HCT116 (cell line): Measurements from ENCODE around the gene SCYGR1. TPM values are rescaled to one million over a fixed set of nuclear protein-coding genes. Genes with fewer than 3 reads are reported as not detected.

Source experiments
- ATAC-seq: fragments of 200-7000 bp; cut with Tn5 transposase; 2 replicates; pipeline ENCODE4 v1.9.1; 2020; ENCODE audit warnings: mild to moderate bottlenecking, moderate library complexity
- BruUV-seq: library from RNA; stranded (reverse); fragments of 400-500 nt; replicated peaks from 2 replicates; lab custom pipeline; 2021; lab: Mats Ljungman, UMichigan
- CTCF ChIA-PET: fragments of 300-600 bp; sonication (Branson Sonifier 250); formaldehyde crosslinking; loops from one replicate; lab custom pipeline; 2021; ENCODE audit warnings: antibody characterized with exemption; lab: Charles Lee
- POLR2A ChIA-PET: fragments of 300-600, 350-600 bp; sonication (Branson Sonifier 250); formaldehyde crosslinking; loops from one replicate; lab custom pipeline; 2021; ENCODE audit warnings: antibody characterized with exemption; lab: Charles Lee
- RAD21 ChIA-PET, 2 experiments: fragments of 300-600 bp; sonication (Branson Sonifier 250); formaldehyde crosslinking; loops; one replicate each; lab custom pipeline; 2023; ENCODE audit warnings: low total read pairs in 2 of 2; ENCODE audit not compliant: uncharacterized antibody in 2 of 2, unreplicated experiment in 2 of 2, low non-redundant PET in 1 of 2; lab: Charles Lee
- DNase-seq: peaks from one replicate; pipeline ENCODE4 v3.0.0-alpha.2; 2010; ENCODE audit warnings: low read depth, low spot score
- H2AFZ ChIP-seq: fragments of 200-600 bp; shearing (Covaris generic), sonication (generic); 2 replicates; pipeline ENCODE4 v1.6.1; 2017; ENCODE audit warnings: low read depth, mixed run types, mixed read lengths, antibody characterized with exemption, low read length; ENCODE audit not compliant: poor library complexity, severe bottlenecking
- H3K27ac ChIP-seq: 2 replicates; pipeline ENCODE4 v1.5.1; 2012; ENCODE audit warnings: low read depth, low read length
- H3K27me3 ChIP-seq: fragments of 200-600 bp; sonication (generic); 2 replicates; pipeline ENCODE4 v1.6.1; 2016; ENCODE audit warnings: mixed run types, low read length, mixed read lengths; ENCODE audit not compliant: insufficient read depth
- H3K36me3 ChIP-seq, 2 experiments: fragments of 200-500 bp in 1 of 2; fragments of 200-600 bp in 1 of 2; sonication (Bioruptor generic) in 1 of 2; sonication (generic) in 1 of 2; 2 replicates each; pipeline versions ENCODE4 v1.5.1 to v1.6.1; 2014 to 2016; ENCODE audit warnings: low read length in 2 of 2, inconsistent platforms in 1 of 2, mixed read lengths in 1 of 2, mixed run types in 1 of 2; ENCODE audit not compliant: insufficient read depth in 2 of 2, control insufficient read depth in 1 of 2
- H3K4me1 ChIP-seq, 2 experiments: fragments of 200-600 bp in 1 of 2; sonication (generic) in 1 of 2; 2 replicates each; pipeline versions ENCODE4 v1.5.1 to v1.6.1; 2012 to 2017; ENCODE audit warnings: low read length in 2 of 2, inconsistent platforms in 1 of 2, mild to moderate bottlenecking in 1 of 2, mixed read lengths in 1 of 2, mixed run types in 1 of 2, moderate library complexity in 1 of 2; ENCODE audit not compliant: insufficient read depth in 2 of 2, control insufficient read depth in 1 of 2
- H3K4me2 ChIP-seq: fragments of 200-600 bp; sonication (generic); 2 replicates; pipeline ENCODE4 v1.6.1; 2017; ENCODE audit warnings: mixed run types, low read length, mixed read lengths
- H3K4me3 ChIP-seq, 2 experiments: fragments of 200-600 bp in 1 of 2; sonication (generic) in 1 of 2; replicated peaks in 1 of 2; 2 replicates each; pipeline ENCODE4 v1.5.1; 2011 to 2016; ENCODE audit warnings: low read length in 2 of 2, control low read depth in 1 of 2, low read depth in 1 of 2, mild to moderate bottlenecking in 1 of 2, mixed read lengths in 1 of 2, mixed run types in 1 of 2
- H3K79me2 ChIP-seq: fragments of 200-600 bp; sonication (generic); 2 replicates; pipeline ENCODE4 v1.6.1; 2017; ENCODE audit warnings: mild to moderate bottlenecking, mixed run types, low read length, moderate library complexity, mixed read lengths; ENCODE audit not compliant: insufficient read depth
- H3K9ac ChIP-seq: fragments of 200-600 bp; sonication (generic); 2 replicates; pipeline ENCODE4 v1.6.1; 2016; ENCODE audit warnings: low read length, mixed read lengths
- H3K9me2 ChIP-seq: fragments of 200-600 bp; sonication (generic), shearing (Covaris generic); 2 replicates; pipeline ENCODE4 v1.6.1; 2017; ENCODE audit warnings: mixed run types, mild to moderate bottlenecking, moderate library complexity; ENCODE audit not compliant: insufficient read depth
- H3K9me3 ChIP-seq, 2 experiments: fragments of 200-500 bp in 1 of 2; fragments of 200-600 bp in 1 of 2; sonication (Bioruptor generic) in 1 of 2; sonication (generic) in 1 of 2; 2 replicates each; pipeline ENCODE4 v1.6.1; 2014 to 2017; ENCODE audit warnings: low read length in 2 of 2, mixed read lengths in 2 of 2, inconsistent platforms in 1 of 2, low read depth in 1 of 2, mild to moderate bottlenecking in 1 of 2, mixed run types in 1 of 2, moderate library complexity in 1 of 2; ENCODE audit not compliant: control insufficient read depth in 1 of 2, insufficient read depth in 1 of 2
- H4K20me1 ChIP-seq: fragments of 200-600 bp; sonication (generic), shearing (Covaris generic); 2 replicates; pipeline ENCODE4 v1.6.1; 2017; ENCODE audit warnings: mixed run types, mild to moderate bottlenecking, moderate library complexity; ENCODE audit not compliant: insufficient read depth
- CEBPB ChIP-seq: IDR thresholded peaks from 2 replicates; pipeline ENCODE4 v1.6.1; 2012; ENCODE audit warnings: low read depth
- EGR1 ChIP-seq: IDR thresholded peaks from 2 replicates; pipeline ENCODE4 v1.6.1; 2012; ENCODE audit warnings: low read depth
- ELF1 ChIP-seq: IDR thresholded peaks from 2 replicates; pipeline ENCODE4 v1.6.1; 2012; ENCODE audit warnings: low read depth, borderline replicate concordance
- EZH2 ChIP-seq: fragments of 200-600 bp; sonication (generic); IDR thresholded peaks from 2 replicates; pipeline ENCODE4 v1.6.1; 2017; ENCODE audit warnings: antibody characterized with exemption, mixed run types
- EZH2phosphoT487 ChIP-seq: fragments of 200-600 bp; IDR thresholded peaks from 2 replicates; pipeline ENCODE4 v1.6.1; 2018; ENCODE audit warnings: antibody characterized with exemption, borderline replicate concordance
- JUND ChIP-seq: IDR thresholded peaks from 2 replicates; pipeline ENCODE4 v1.6.1; 2012
- POLR2A ChIP-seq: IDR thresholded peaks from 2 replicates; pipeline ENCODE4 v1.7.0; 2011; ENCODE audit warnings: borderline replicate concordance; ENCODE audit not compliant: insufficient read depth, insufficient read length; ENCODE audit errors: extremely low read depth
- POLR2AphosphoS5 ChIP-seq: IDR thresholded peaks from 2 replicates; pipeline ENCODE4 v1.6.1; 2011; ENCODE audit warnings: mild to moderate bottlenecking, low read depth, low read length, moderate library complexity
- SIN3A ChIP-seq: IDR thresholded peaks from 2 replicates; pipeline ENCODE4 v1.6.1; 2012; ENCODE audit warnings: low read depth
- SP1 ChIP-seq: IDR thresholded peaks from 2 replicates; pipeline ENCODE4 v1.6.1; 2012; ENCODE audit warnings: low read depth
- YY1 ChIP-seq: IDR thresholded peaks from 2 replicates; pipeline ENCODE4 v1.6.1; 2011; ENCODE audit warnings: low read length, low read depth, moderate library complexity, mild to moderate bottlenecking; ENCODE audit not compliant: insufficient replicate concordance; ENCODE audit errors: extremely low read depth
- ZFX ChIP-seq: fragments of 450-650 bp; IDR thresholded peaks from 2 replicates; pipeline ENCODE4 v1.6.1; 2017
- intact Hi-C: fragments of 100-400 bp; cut with micrococcal nuclease; formaldehyde crosslinking; loops from 2 replicates; pipeline ENCODE4 v1.10.0; 2022
- total RNA-seq: library from RNA; stranded (reverse); gene quantifications from one replicate; pipeline ENCODE4 v1.2.1, GENCODE V29; 2021; ENCODE audit not compliant: unreplicated experiment
- TF ChIP-seq, protein P1 (sequence below): IDR thresholded peaks from 2 replicates; pipeline ENCODE4 v1.6.1; 2012
- TF ChIP-seq, protein P2 (sequence below): IDR thresholded peaks from 2 replicates; pipeline ENCODE4 v1.6.1; 2012; ENCODE audit warnings: low read depth

The SCYGR1 gene
- total RNA-seq, 1 experiment from 2014 or later, result not detected

DNA sequence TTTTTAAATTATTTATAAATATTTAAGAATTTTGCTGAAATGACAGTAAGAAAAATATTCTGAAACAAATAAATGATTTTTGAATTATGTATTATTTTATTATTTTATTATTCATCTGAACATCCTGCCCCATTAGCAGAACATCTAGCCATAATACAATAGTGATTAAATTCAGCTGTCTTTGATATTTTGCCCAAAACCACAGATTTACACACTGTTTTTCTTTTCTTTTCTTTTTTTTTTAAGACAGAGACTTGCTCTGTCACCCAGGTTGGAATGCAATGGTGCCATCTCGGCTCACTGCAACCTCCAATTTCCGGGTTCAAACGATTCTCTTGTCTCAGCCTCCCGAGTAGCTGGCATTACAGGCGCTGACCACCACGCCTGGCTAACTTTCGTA lies 1.9 kb upstream of the SCYGR1 start:
- H3K27me3 ChIP-seq, result no peaks in the 10 kb centered on the region
- no peaks in the 10 kb centered on the region for H3K9me3 ChIP-seq
- no peaks in the 10 kb centered on the region for H4K20me1 ChIP-seq
- H3K9me2 ChIP-seq, result no peaks in the 10 kb centered on the region
- H3K27ac ChIP-seq, result no peak overlapping the region
- H3K9ac ChIP-seq, result no peak overlapping the region
- H3K36me3 ChIP-seq, result no peaks in the 10 kb centered on the region
- no peaks in the 10 kb centered on the region for H3K4me1 ChIP-seq
- POLR2A ChIA-PET, result no interaction called here
- H3K4me2 ChIP-seq, result no peak overlapping the region
- H2AFZ ChIP-seq, result no peak overlapping the region
- no peak for DNase-seq
- intact Hi-C loops, result no loop called here
- H3K79me2 ChIP-seq, result no peaks in the 10 kb centered on the region
- no peak overlapping the region for H3K4me3 ChIP-seq
- ATAC-seq, result no peak
- BruUV-seq, result no TSS peak
- TF ChIP-seq, protein P1, sequence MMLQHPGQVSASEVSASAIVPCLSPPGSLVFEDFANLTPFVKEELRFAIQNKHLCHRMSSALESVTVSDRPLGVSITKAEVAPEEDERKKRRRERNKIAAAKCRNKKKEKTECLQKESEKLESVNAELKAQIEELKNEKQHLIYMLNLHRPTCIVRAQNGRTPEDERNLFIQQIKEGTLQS, result no peak
- TF ChIP-seq, protein P2, sequence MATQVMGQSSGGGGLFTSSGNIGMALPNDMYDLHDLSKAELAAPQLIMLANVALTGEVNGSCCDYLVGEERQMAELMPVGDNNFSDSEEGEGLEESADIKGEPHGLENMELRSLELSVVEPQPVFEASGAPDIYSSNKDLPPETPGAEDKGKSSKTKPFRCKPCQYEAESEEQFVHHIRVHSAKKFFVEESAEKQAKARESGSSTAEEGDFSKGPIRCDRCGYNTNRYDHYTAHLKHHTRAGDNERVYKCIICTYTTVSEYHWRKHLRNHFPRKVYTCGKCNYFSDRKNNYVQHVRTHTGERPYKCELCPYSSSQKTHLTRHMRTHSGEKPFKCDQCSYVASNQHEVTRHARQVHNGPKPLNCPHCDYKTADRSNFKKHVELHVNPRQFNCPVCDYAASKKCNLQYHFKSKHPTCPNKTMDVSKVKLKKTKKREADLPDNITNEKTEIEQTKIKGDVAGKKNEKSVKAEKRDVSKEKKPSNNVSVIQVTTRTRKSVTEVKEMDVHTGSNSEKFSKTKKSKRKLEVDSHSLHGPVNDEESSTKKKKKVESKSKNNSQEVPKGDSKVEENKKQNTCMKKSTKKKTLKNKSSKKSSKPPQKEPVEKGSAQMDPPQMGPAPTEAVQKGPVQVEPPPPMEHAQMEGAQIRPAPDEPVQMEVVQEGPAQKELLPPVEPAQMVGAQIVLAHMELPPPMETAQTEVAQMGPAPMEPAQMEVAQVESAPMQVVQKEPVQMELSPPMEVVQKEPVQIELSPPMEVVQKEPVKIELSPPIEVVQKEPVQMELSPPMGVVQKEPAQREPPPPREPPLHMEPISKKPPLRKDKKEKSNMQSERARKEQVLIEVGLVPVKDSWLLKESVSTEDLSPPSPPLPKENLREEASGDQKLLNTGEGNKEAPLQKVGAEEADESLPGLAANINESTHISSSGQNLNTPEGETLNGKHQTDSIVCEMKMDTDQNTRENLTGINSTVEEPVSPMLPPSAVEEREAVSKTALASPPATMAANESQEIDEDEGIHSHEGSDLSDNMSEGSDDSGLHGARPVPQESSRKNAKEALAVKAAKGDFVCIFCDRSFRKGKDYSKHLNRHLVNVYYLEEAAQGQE, result no peak
- TF ChIP-seq EGR1, result no peak
- TF ChIP-seq ELF1, result no peak
- TF ChIP-seq ZFX, result no peak
- CTCF ChIA-PET, result no interaction called here
- RAD21 ChIA-PET, result no interaction called here

DNA sequence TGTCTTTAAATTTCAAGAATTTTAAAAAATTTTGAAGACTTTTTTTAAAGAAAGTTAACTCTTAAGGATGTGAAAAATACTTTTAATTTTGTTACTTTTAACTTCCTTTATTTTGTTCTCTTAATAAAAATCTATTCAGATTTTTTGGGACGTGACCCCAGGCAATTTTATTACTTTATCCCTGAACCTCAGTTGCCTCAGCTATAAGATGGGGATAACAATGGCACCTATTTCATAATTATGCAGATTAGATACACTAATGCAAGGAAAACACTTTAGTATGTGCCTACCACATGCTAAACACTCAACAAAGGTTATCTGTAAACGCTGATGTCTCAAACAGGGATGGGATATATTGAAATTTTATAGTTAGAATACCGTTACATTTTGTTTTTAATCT lies 1.5 kb upstream of the SCYGR1 start:
- no peaks in the 10 kb centered on the region for H4K20me1 ChIP-seq
- H3K4me1 ChIP-seq, result no peaks in the 10 kb centered on the region
- no peaks in the 10 kb centered on the region for H3K9me2 ChIP-seq
- no peak overlapping the region for H3K4me3 ChIP-seq
- H3K79me2 ChIP-seq, result no peaks in the 10 kb centered on the region
- H3K27ac ChIP-seq, result no peak overlapping the region
- DNase-seq, result no peak
- H3K36me3 ChIP-seq, result no peaks in the 10 kb centered on the region
- TF ChIP-seq POLR2A (no peak), YY1 (no peak), EGR1 (no peak), EZH2 (no peak), ELF1 (no peak), SIN3A (no peak), EZH2phosphoT487 (no peak), POLR2AphosphoS5 (no peak), CEBPB (no peak), JUND (no peak), SP1 (no peak)
- TF ChIP-seq, protein P2, result no peak
- TF ChIP-seq, protein P1, result no peak
- no peak overlapping the region for H3K4me2 ChIP-seq
- H3K27me3 ChIP-seq, result no peaks in the 10 kb centered on the region
- no peaks in the 10 kb centered on the region for H3K9me3 ChIP-seq
- intact Hi-C loops, result no loop called here
- CTCF ChIA-PET, result no interaction called here
- no peak overlapping the region for H2AFZ ChIP-seq
- H3K9ac ChIP-seq, result no peak overlapping the region
- ATAC-seq, result no peak
- RAD21 ChIA-PET, result no interaction called here
- POLR2A ChIA-PET, result no interaction called here
- no TSS peak for BruUV-seq
